Neural cell (in vitro differentiated cells): ENCODE data around the gene SLC16A9.

Experiments
- CTCF ChIP-seq: fragments of 450-650 bp; IDR thresholded peaks from 2 replicates; pipeline ENCODE4 v1.5.1; 2014; ENCODE audit warnings: antibody characterized with exemption, mild to moderate bottlenecking, moderate library complexity; ENCODE audit not compliant: poor library complexity, severe bottlenecking
- RAD21 ChIP-seq: fragments of 450-650 bp; conservative IDR thresholded peaks from 2 replicates; pipeline ENCODE4 v1.6.1; 2014; ENCODE audit warnings: antibody characterized with exemption, mild to moderate bottlenecking, moderate library complexity
- REST ChIP-seq: IDR thresholded peaks from 2 replicates; pipeline ENCODE4 v1.6.1; 2012; ENCODE audit warnings: borderline replicate concordance

GRCh38 chr10:59711871-59712494 lies 2.3 kb upstream of the SLC16A9 start:
- no peak for TF ChIP-seq CTCF
- TF ChIP-seq RAD21: no peak
- TF ChIP-seq REST: no peak
